CD4-positive, alpha-beta T cell treated with Interleukin-12 subunit alpha and Interleukin-12 subunit beta, for 1 hour (primary cell): ENCODE results near the gene USB1.

Experiments used
- DNase-seq: peaks from one replicate; pipeline ENCODE4 v3.0.0-alpha.2; 2020

Gene USB1

GRCh38 chr16:58000706-58001676 lies at the start of gene USB1:
USB1 (plus strand) TSS chr16:58001407; CDS start chr16:58001484, 77 bp downstream.
- peak; percentile 88 for DNase-seq

GRCh38 chr16:57952909-57953308 lies 48.3 kb upstream of the USB1 start:
- DNase-seq: no peak

GRCh38 chr16:57953857-57954256 lies 47.4 kb upstream of the USB1 start:
- no peak for DNase-seq

DNA sequence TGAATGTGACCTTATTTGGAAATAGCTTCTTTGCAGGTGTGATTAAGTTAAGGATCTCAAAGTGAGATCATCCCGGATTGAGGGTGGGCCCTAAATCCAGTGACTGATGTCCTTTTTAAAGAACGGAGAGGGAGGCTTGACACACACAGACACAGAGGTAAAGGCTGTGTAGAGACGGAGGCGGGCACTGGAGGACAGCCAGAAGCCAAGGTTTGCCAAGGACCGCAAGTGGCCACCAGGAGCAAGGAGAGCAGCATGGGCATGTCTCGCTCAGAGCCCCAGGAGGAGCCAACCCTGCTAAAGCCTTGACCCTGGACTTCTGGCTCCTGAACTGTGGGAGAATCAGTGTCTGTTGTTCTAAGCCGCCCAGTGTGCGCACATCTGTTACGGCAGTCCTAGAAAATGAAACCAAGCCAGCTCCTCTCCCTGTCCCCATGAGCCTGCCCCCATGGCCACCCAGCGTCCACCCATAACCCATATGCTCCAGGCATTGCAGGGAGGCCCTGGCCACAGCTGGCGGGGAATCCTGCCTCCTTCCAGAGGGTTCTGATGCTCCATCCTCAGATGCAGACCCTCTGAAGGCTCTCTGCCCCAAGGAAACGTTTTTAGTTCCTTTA lies 45.5 kb upstream of the USB1 start:
- DNase-seq: no peak

- no peak for DNase-seq
Measured at GRCh38 chr16:57956270-57956808, 44.9 kb upstream of the USB1 start.

GRCh38 chr16:57956924-57957672 lies 44.1 kb upstream of the USB1 start:
- DNase-seq: no peak

DNA sequence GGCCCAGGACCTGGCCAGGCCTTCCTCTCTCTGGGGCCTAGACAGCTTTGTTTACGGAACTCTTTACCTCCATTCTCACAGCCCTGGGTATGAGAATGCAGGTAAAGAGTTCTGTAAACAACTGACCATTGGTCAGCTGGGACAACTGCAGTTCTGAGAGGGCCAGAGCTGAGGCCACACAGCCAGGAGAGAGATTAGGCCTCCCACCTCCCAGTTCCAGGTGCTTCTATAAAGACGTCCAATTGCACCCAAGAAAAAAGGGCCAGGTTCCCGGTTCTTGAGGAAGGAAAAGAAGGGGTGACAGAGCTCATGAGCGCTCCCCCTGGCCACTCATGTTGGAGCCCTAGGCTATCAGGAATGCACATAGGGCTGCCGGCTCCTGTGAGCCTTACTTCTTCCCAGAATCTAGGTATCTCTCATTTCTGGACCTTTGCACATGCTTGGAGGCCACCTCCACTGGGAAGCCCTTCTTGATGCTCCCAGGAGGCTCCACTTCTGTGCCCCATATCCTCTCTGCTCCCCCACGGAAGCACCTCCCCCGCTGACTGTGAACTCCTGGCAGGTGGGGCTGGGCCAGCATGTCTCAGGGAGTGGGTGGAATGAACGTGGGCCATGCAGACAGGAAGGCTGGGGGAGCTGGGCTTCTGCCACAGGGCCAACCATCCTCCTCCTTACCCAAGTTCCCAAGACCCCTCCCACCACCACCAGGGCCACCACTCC lies 43.4 kb upstream of the USB1 start:
- DNase-seq: no peak

- no peak for DNase-seq
Measured at GRCh38 chr16:57958544-57958943, 42.7 kb upstream of the USB1 start.

DNA sequence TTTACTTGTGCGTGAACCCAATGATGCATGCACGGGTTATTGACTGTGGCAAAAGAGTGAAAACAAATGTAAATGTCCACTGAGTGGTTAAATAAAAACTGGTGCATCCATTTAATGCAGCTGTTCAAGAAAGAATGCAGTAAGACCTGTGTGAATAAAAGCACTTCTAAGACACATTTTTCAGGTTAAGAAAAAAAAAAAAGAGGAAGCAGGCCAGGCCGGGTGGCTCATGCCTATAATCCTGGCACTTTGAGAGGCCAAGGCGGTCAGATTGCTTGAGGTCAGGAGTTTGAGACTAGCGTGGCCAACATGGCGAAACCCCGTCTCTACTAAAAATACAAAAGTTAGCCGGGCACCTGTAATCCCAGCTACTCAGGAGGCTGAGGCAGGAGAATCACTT lies 42.1 kb upstream of the USB1 start:
- no peak for DNase-seq

- DNase-seq: no peak
Measured at GRCh38 chr16:57959804-57960203, 41.4 kb upstream of the USB1 start.

DNA sequence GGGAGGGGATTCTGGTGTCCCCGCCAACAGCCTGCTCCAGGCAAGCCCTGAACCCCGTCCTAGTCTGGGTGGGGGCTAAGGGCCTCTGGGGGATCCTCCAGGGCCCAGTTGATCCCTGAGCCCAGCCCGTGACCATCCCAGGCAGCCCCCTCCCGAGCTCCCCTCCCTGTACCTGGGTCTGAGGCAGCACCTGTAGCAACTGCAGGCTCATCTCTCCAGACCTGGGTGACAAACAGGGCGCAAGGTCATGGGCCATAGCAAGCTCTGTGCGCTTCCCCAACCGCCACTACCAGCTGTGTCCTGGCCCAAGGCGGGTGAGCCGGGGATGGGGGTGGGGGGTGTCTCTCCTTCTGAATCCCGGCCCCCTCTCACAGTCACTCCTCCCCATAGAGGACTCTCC lies 40.9 kb upstream of the USB1 start:
- DNase-seq: no peak

GRCh38 chr16:57960826-57961472 lies 40.3 kb upstream of the USB1 start:
- no peak for DNase-seq

DNA sequence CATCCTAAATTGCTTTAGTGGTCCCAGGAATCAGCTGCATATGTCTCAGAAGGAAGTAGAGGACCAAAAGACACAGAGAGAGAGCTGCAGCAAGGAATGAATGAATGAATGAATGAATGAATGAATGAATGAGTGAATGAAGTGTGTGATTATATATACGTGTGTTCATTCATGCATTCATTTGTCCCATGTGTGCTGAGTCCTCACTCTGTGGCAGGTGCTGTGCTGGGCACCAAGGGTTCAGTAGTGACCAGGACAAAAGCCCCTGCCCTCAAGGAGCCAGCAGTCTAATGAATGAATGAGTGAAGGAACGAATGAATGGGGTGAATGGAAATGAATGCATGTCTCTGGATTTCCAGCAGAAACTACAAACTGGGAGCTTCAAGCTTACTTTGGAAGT lies 39.7 kb upstream of the USB1 start:
- no peak for DNase-seq

DNA sequence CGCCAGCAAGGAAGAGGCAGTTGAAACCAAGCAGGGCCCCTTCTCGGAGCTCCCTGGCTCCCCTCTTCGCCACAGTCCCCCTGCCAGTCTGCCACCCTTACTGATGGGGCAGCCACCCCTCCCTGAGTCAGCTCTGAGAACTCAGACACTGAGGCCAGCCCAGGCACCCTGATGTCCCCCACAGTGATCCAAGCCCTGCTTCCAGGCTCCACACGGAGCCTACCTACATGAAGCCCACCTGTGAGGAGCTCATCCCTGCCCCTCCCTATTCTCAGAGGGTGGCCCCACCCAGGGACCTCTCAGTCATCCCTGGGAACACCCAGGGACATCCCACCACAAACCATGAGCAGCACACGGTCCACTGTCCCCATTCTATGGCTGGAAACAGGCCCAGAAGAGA lies 39.2 kb upstream of the USB1 start:
- DNase-seq: no peak

DNA sequence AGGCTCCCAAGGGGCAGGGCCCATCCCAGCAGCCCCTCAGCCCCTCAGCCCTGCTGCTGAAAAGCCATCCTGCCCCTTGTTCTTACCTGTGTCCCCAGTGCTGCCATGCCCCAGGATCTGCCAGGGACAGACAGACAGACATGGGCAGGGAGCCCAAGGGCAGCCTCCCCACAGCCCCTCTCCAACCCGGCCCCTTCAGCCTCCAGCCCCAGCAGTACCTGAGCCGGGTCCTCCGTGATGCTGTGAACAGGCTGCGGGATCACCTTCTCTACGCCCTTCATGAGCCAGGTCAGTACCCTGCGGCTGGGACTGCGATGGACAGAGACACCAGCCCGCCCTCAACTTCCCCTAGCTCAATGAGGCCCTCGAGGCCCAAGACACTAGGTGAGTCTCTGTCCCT lies 38.5 kb upstream of the USB1 start:
- DNase-seq: no peak

DNA sequence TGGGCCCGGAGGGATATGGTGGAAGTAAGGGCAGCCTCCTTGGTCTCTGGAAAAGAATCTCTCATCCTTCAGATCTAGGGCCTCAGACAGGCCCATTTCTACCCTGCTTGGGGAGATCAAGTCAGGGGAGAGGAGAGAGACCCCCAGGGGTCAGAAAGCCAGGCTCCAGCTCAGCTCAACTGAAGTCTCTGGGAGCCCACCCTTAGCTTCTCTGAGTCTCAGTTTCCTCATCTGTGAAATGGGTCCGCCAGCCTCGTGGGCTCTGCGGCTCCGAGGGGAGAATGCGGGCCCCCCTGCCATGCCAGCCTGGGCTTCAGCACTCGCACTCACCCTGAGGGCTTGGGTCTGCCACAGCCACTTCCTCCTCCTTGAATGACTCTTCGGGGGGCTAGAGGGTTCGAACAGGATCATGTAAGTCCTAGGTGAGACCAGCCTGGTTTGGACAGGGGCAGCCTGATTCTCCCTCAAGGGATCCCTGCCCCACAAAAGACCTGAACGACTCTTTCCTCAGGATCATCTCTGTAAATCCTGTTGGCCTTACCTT lies 37.0 kb upstream of the USB1 start:
- no peak for DNase-seq

DNA sequence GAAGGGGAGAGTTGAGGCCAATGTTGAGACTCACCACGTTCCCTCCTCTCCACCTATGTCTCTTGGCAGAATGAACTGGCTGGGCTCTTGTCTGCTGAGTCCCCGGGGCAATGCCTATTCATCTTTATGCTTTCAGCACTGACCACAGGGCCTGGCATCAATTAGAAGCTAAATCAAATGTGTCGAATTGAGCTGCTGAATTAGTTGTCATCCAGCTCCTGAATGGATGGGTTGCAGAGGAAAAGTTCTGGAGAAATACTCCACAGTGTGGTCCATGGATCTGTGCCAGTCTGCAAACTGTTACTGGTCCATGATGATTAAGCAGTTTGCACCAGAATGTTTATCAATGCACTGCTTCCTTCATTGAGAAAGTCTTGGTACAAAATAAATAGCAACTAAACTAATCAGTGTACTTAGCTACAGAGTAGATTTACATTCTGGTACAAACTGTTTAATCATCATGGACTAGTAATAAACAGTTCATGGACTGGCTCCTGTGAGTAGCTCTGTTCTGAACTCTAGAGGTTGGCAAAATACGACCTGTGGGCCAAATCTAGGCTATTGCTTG lies 34.9 kb upstream of the USB1 start:
- no peak for DNase-seq

DNA sequence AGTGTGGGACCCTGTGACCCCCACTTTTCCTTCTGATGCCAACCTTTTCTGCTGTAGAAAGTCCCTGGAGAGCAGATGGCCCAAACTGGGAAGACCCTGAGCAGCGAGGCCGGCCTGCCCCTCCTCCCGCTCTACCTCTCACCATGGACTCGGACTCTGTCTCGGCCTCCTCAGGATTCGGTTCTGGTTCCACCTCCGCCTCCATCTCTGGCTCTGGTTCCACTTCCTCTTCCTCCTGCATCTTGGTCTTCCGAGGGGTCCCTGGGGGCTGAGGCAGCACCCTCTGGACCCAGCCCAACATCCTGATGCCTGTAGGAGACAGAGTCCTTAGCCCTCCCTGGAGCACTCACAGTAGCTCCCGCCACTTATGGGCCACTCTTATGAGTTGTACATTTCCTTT lies 34.2 kb upstream of the USB1 start:
- no peak for DNase-seq

DNA sequence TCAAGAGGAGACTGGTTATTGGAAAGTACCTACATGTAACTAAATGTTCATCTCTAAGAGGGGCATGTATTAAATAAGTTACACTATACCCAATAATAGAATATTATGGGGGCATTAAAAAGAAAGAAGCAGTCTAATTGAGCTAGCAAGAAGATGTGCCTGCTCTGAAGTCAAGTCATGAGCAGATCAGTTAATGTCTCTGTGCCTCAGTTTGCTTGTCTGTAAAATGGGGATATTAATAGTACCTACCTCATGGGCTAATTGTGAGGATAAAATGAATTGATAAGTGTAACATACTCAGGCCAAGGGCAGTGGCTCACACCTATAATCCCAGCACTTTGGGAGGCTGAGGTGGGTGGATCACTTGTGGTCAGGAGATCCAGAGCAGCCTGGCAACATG lies 33.3 kb upstream of the USB1 start:
- DNase-seq: no peak

GRCh38 chr16:57969451-57970123 lies 31.6 kb upstream of the USB1 start:
- DNase-seq: no peak

GRCh38 chr16:57970319-57970718 lies 30.9 kb upstream of the USB1 start:
- DNase-seq: no peak
